H9 (cell line): ENCODE results near the gene GUCY2F. TPM values are rescaled to one million over a fixed set of nuclear protein-coding genes. Genes with fewer than 3 reads are reported as not detected.

Source experiments
- DNase-seq: peaks from one replicate; pipeline ENCODE4 v3.0.0-alpha.2; 2017
- H2AFZ ChIP-seq: one replicate; pipeline ENCODE4 v1.6.1; 2013; ENCODE audit warnings: mild to moderate bottlenecking, low read length, control low read depth, moderate library complexity
- H2AK5ac ChIP-seq: 2 replicates; pipeline ENCODE4 v1.6.1; 2013; ENCODE audit warnings: low read length, control low read depth, mixed read lengths; ENCODE audit not compliant: insufficient read length
- H2BK120ac ChIP-seq: one replicate; pipeline ENCODE4 v1.6.1; 2013; ENCODE audit warnings: low read depth, mild to moderate bottlenecking, low read length, control low read depth, inconsistent platforms; ENCODE audit not compliant: poor library complexity, severe bottlenecking
- H2BK12ac ChIP-seq: 2 replicates; pipeline ENCODE4 v1.6.1; 2013; ENCODE audit warnings: low read length, control low read depth, mixed read lengths, low read depth; ENCODE audit not compliant: insufficient read length
- H2BK15ac ChIP-seq: 2 replicates; pipeline ENCODE4 v1.6.1; 2013; ENCODE audit warnings: low read depth, low read length, control low read depth
- H2BK20ac ChIP-seq: one replicate; pipeline ENCODE4 v1.6.1; 2013; ENCODE audit warnings: low read depth, mild to moderate bottlenecking, low read length, control low read depth, inconsistent platforms; ENCODE audit not compliant: poor library complexity, severe bottlenecking
- H2BK5ac ChIP-seq: 2 replicates; pipeline ENCODE4 v1.6.1; 2013; ENCODE audit warnings: low read length, control low read depth, mixed read lengths; ENCODE audit not compliant: insufficient read length
- H3K14ac ChIP-seq: 2 replicates; pipeline ENCODE4 v1.6.1; 2013; ENCODE audit warnings: low read length, control low read depth; ENCODE audit not compliant: insufficient read depth
- H3K18ac ChIP-seq: 2 replicates; pipeline ENCODE4 v1.6.1; 2013; ENCODE audit warnings: low read depth, mild to moderate bottlenecking, mixed read lengths, low read length, control low read depth; ENCODE audit not compliant: insufficient read length
- H3K23ac ChIP-seq: 2 replicates; pipeline ENCODE4 v1.6.1; 2013; ENCODE audit warnings: low read length, control low read depth, mixed read lengths, low read depth; ENCODE audit not compliant: insufficient read length
- H3K23me2 ChIP-seq: 2 replicates; pipeline ENCODE4 v1.6.1; 2013; ENCODE audit warnings: low read depth, mild to moderate bottlenecking, mixed read lengths, low read length, control low read depth; ENCODE audit not compliant: insufficient read length, poor library complexity, severe bottlenecking
- H3K27ac ChIP-seq: 2 replicates; pipeline ENCODE4 v1.5.1; 2013; ENCODE audit warnings: low read length, control low read depth, mixed read lengths, low read depth; ENCODE audit not compliant: insufficient read length
- H3K27me3 ChIP-seq: 2 replicates; pipeline ENCODE4 v1.6.1; 2013; ENCODE audit warnings: low read length, control low read depth, inconsistent platforms; ENCODE audit not compliant: insufficient read depth
- H3K4ac ChIP-seq: 2 replicates; pipeline ENCODE4 v1.6.1; 2013; ENCODE audit warnings: low read depth, mild to moderate bottlenecking, control low read depth, inconsistent platforms, low read length, moderate library complexity
- H3K4me1 ChIP-seq: 2 replicates; pipeline ENCODE4 v1.6.1; 2013; ENCODE audit warnings: low read length, control low read depth, inconsistent platforms; ENCODE audit not compliant: insufficient read depth
- H3K4me2 ChIP-seq: 2 replicates; pipeline ENCODE4 v1.6.1; 2013; ENCODE audit warnings: low read length, control low read depth, mixed read lengths; ENCODE audit not compliant: insufficient read length, insufficient read depth
- H3K56ac ChIP-seq: 2 replicates; pipeline ENCODE4 v1.6.1; 2013; ENCODE audit warnings: low read depth, mild to moderate bottlenecking, mixed read lengths, low read length, control low read depth; ENCODE audit not compliant: insufficient read length
- H3K79me1 ChIP-seq: 2 replicates; pipeline ENCODE4 v1.6.1; 2013; ENCODE audit warnings: low read depth, mild to moderate bottlenecking, moderate library complexity, low read length, control low read depth, inconsistent platforms; ENCODE audit not compliant: insufficient read depth, poor library complexity, severe bottlenecking
- H3K79me2 ChIP-seq: 2 replicates; pipeline ENCODE4 v1.6.1; 2013; ENCODE audit warnings: low read length, control low read depth, inconsistent platforms; ENCODE audit not compliant: insufficient read depth
- H3K9ac ChIP-seq: 2 replicates; pipeline ENCODE4 v1.6.1; 2013; ENCODE audit warnings: low read length, control low read depth, mixed read lengths; ENCODE audit not compliant: insufficient read length; ENCODE audit errors: extremely low read depth
- H3K9me3 ChIP-seq: one replicate; pipeline ENCODE4 v1.6.1; 2013; ENCODE audit warnings: low read depth, low read length, inconsistent platforms; ENCODE audit not compliant: control insufficient read depth
- H3T11ph ChIP-seq: one replicate; pipeline ENCODE4 v1.6.1; 2013; ENCODE audit warnings: mild to moderate bottlenecking, low read length, control low read depth, inconsistent platforms
- H4K20me1 ChIP-seq: one replicate; pipeline ENCODE4 v1.6.1; 2013; ENCODE audit not compliant: control insufficient read depth, insufficient read length, insufficient read depth
- H4K5ac ChIP-seq: 2 replicates; pipeline ENCODE4 v1.6.1; 2013; ENCODE audit warnings: low read depth, mild to moderate bottlenecking, mixed read lengths, low read length, control low read depth; ENCODE audit not compliant: insufficient read length
- H4K8ac ChIP-seq: replicated peaks from 2 replicates; pipeline ENCODE4 v1.6.1; 2013; ENCODE audit warnings: low read length, control low read depth, mixed read lengths, low read depth; ENCODE audit not compliant: insufficient read length
- H4K91ac ChIP-seq: 2 replicates; pipeline ENCODE4 v1.6.1; 2013; ENCODE audit warnings: low read depth, mild to moderate bottlenecking, moderate library complexity, mixed read lengths, low read length, control low read depth; ENCODE audit not compliant: insufficient read length
- H3K27ac Mint-ChIP-seq, 3 experiments: 2 replicates in 2 of 3; 3 replicates in 1 of 3; pipeline ENCODE4 v1.8.0; 2020 to 2021; ENCODE audit warnings: mixed read lengths in 3 of 3, mild to moderate bottlenecking in 1 of 3, moderate library complexity in 1 of 3
- H3K27me3 Mint-ChIP-seq: 2 replicates; pipeline ENCODE4 v1.8.0; 2021; ENCODE audit warnings: low read depth, mild to moderate bottlenecking, moderate library complexity, mixed read lengths
- H3K36me3 Mint-ChIP-seq, 3 experiments: 2 replicates in 2 of 3; 3 replicates in 1 of 3; pipeline ENCODE4 v1.8.0; 2020 to 2021; ENCODE audit warnings: low read depth in 3 of 3, mixed read lengths in 3 of 3; ENCODE audit not compliant: insufficient read depth in 1 of 3
- H3K4me1 Mint-ChIP-seq, 2 experiments: 2 replicates each; pipeline ENCODE4 v1.8.0; 2020; ENCODE audit warnings: mixed read lengths in 2 of 2
- H3K4me3 Mint-ChIP-seq, 2 experiments: 2 replicates in 1 of 2; 3 replicates in 1 of 2; pipeline ENCODE4 v1.8.0; 2020 to 2021; ENCODE audit warnings: mild to moderate bottlenecking in 2 of 2, mixed read lengths in 2 of 2, moderate library complexity in 1 of 2
- H3K9me3 Mint-ChIP-seq, 2 experiments: 2 replicates in 1 of 2; 3 replicates in 1 of 2; pipeline ENCODE4 v1.8.0; 2020; ENCODE audit warnings: mild to moderate bottlenecking in 2 of 2, mixed read lengths in 2 of 2, moderate library complexity in 1 of 2
- WGBS: extraction: QIAGEN DNeasy Blood & Tissue Kit; methylation state at CpG from one replicate; pipeline ENCODE4 v1.1.7; 2013; ENCODE audit warnings: missing lambda C conversion rate, low lambda C conversion rate, mixed read lengths; ENCODE audit not compliant: insufficient read length; ENCODE audit errors: extremely low coverage; 5-methylcytosine and 5-hydroxymethylcytosine counted together
- total RNA-seq: library from RNA; stranded (reverse); gene quantifications from 2 replicates; pipeline ENCODE4 v1.2.1, GENCODE V29; 2021
- TF ChIP-seq, protein P1 (sequence below): fragments of 200-600 bp; sonication (generic); conservative IDR thresholded peaks from 3 replicates; pipeline ENCODE4 v1.8.0; 2021; ENCODE audit warnings: antibody characterized with exemption, mild to moderate bottlenecking

The GUCY2F gene
- total RNA-seq, 1 experiment from 2014 or later = 0.11 TPM

- DNase-seq = no peak
- TF ChIP-seq, protein P1, sequence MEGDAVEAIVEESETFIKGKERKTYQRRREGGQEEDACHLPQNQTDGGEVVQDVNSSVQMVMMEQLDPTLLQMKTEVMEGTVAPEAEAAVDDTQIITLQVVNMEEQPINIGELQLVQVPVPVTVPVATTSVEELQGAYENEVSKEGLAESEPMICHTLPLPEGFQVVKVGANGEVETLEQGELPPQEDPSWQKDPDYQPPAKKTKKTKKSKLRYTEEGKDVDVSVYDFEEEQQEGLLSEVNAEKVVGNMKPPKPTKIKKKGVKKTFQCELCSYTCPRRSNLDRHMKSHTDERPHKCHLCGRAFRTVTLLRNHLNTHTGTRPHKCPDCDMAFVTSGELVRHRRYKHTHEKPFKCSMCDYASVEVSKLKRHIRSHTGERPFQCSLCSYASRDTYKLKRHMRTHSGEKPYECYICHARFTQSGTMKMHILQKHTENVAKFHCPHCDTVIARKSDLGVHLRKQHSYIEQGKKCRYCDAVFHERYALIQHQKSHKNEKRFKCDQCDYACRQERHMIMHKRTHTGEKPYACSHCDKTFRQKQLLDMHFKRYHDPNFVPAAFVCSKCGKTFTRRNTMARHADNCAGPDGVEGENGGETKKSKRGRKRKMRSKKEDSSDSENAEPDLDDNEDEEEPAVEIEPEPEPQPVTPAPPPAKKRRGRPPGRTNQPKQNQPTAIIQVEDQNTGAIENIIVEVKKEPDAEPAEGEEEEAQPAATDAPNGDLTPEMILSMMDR = no peak
- no peak overlapping the region for H2AK5ac ChIP-seq
- H3K27ac Mint-ChIP-seq = no peak overlapping the region
- H3K27me3 Mint-ChIP-seq = no peaks in the 10 kb centered on the region
- H3K23me2 ChIP-seq = no peaks in the 10 kb centered on the region
- no peaks in the 10 kb centered on the region for H3K36me3 Mint-ChIP-seq
- H3K4me3 Mint-ChIP-seq = no peak overlapping the region
- no peaks in the 10 kb centered on the region for H4K20me1 ChIP-seq
- H2BK20ac ChIP-seq = no peak overlapping the region
- no peak overlapping the region for H2AFZ ChIP-seq
- no peak overlapping the region for H2BK5ac ChIP-seq
- H2BK120ac ChIP-seq = no peak overlapping the region
- H3K9ac ChIP-seq = no peak overlapping the region
- no peak overlapping the region for H3K23ac ChIP-seq
- H3K79me2 ChIP-seq = no peaks in the 10 kb centered on the region
- no peak overlapping the region for H4K91ac ChIP-seq
- no peak overlapping the region for H3K56ac ChIP-seq
- H3K4ac ChIP-seq = no peak overlapping the region
- H4K8ac ChIP-seq = no peak overlapping the region
- no peak overlapping the region for H3K27ac ChIP-seq
- peaks cover 2% of the 10 kb centered on the region; the same call in 1 of the 2 replicates for H3K4me1 ChIP-seq
- H3K9me3 Mint-ChIP-seq = peaks cover 0 to 4% of the 10 kb centered on the region in 2 experiments; a peak in 1 of 5 replicates
- no peak overlapping the region for H3K4me2 ChIP-seq
- H2BK12ac ChIP-seq = no peak overlapping the region
- H3K18ac ChIP-seq = no peak overlapping the region
- H3K14ac ChIP-seq = no peak overlapping the region
- peaks cover 10 to 11% of the 10 kb centered on the region in 2 experiments for H3K4me1 Mint-ChIP-seq
- no CpG with 5 or more reads among the region's 4 CpGs for WGBS
- H2BK15ac ChIP-seq = no peak overlapping the region
- H3T11ph ChIP-seq = no peak overlapping the region
- H3K27me3 ChIP-seq = no peaks in the 10 kb centered on the region
- H3K9me3 ChIP-seq = no peaks in the 10 kb centered on the region
- H4K5ac ChIP-seq = no peak overlapping the region
- no peaks in the 10 kb centered on the region for H3K79me1 ChIP-seq
Measured at GRCh38 chrX:109487640-109488039, 5.8 kb upstream of the GUCY2F start.
